Measurements from ENCODE around the gene RELL2. TPM values are rescaled to one million over a fixed set of nuclear protein-coding genes. Genes with fewer than 3 reads are reported as not detected.

The RELL2 gene
- total RNA-seq, 1 donor from 2014 or later = 6.1 TPM

GRCh38 chr5:141665995-141666940 lies 29.5 kb downstream of the RELL2 start:
- Mint-ChIP-seq H3K9me3 (ENCODE audit: low read depth) (no peaks in the 10 kb centered on the region), H3K4me3 (ENCODE audit: unreplicated experiment) (no peak overlapping the region), H3K36me3 (ENCODE audit: low read depth) (peaks cover 1% of the 10 kb centered on the region), H3K27me3 (ENCODE audit: low read depth) (no peaks in the 10 kb centered on the region), H3K4me1 (ENCODE audit: low read depth) (no peaks in the 10 kb centered on the region), H3K27ac (ENCODE audit: unreplicated experiment) (no peak overlapping the region)
- DNase-seq (ENCODE audit: low spot score) = no peak
- no peak for TF ChIP-seq CTCF (IDR thresholded peaks at IDR 0.05)

GRCh38 chr5:141668601-141669265 lies 31.9 kb downstream of the RELL2 start:
- Mint-ChIP-seq H3K27me3 (ENCODE audit: low read depth) (no peaks in the 10 kb centered on the region), H3K27ac (ENCODE audit: unreplicated experiment) (no peak overlapping the region), H3K4me3 (ENCODE audit: unreplicated experiment) (no peak overlapping the region), H3K9me3 (ENCODE audit: low read depth) (no peaks in the 10 kb centered on the region), H3K4me1 (ENCODE audit: low read depth) (no peaks in the 10 kb centered on the region), H3K36me3 (ENCODE audit: low read depth) (peaks cover 1% of the 10 kb centered on the region)
- no peak for TF ChIP-seq CTCF (IDR thresholded peaks at IDR 0.05)
- no peak for DNase-seq (ENCODE audit: low spot score)

GRCh38 chr5:141669520-141669919 lies 32.7 kb downstream of the RELL2 start:
- Mint-ChIP-seq H3K27me3 (ENCODE audit: low read depth) (no peaks in the 10 kb centered on the region), H3K4me3 (ENCODE audit: unreplicated experiment) (no peak overlapping the region), H3K36me3 (ENCODE audit: low read depth) (peaks cover 1% of the 10 kb centered on the region), H3K4me1 (ENCODE audit: low read depth) (no peaks in the 10 kb centered on the region), H3K27ac (ENCODE audit: unreplicated experiment) (no peak overlapping the region), H3K9me3 (ENCODE audit: low read depth) (no peaks in the 10 kb centered on the region)
- no peak for DNase-seq (ENCODE audit: low spot score)
- no peak for TF ChIP-seq CTCF (IDR thresholded peaks at IDR 0.05)

GRCh38 chr5:141672071-141672840 lies 35.5 kb downstream of the RELL2 start:
- Mint-ChIP-seq H3K27ac (ENCODE audit: unreplicated experiment) (no peak overlapping the region), H3K27me3 (ENCODE audit: low read depth) (no peaks in the 10 kb centered on the region), H3K4me1 (ENCODE audit: low read depth) (no peaks in the 10 kb centered on the region), H3K4me3 (ENCODE audit: unreplicated experiment) (no peak overlapping the region), H3K9me3 (ENCODE audit: low read depth) (no peaks in the 10 kb centered on the region), H3K36me3 (ENCODE audit: low read depth) (peaks cover 1% of the 10 kb centered on the region)
- DNase-seq (ENCODE audit: low spot score) = no peak
- no peak for TF ChIP-seq CTCF (IDR thresholded peaks at IDR 0.05)
